B cell (primary cell): ENCODE results near the gene GCN1. TPM values are rescaled to one million over a fixed set of nuclear protein-coding genes. Genes with fewer than 3 reads are reported as not detected.

ENCODE experiments used
- ATAC-seq: fragments of 200-7000 bp; cut with Tn5 transposase; one replicate; pipeline ENCODE4 v1.10.0; 2021; ENCODE audit warnings: low read depth, mild to moderate bottlenecking, moderate number of reproducible peaks, moderate library complexity
- CTCF ChIA-PET: fragments of 350-600 bp; sonication (Branson Sonifier 250); formaldehyde crosslinking; loops from one replicate; lab custom pipeline; 2021; ENCODE audit warnings: antibody characterized with exemption, inconsistent platforms; lab: Charles Lee
- POLR2A ChIA-PET: fragments of 350-600 bp; sonication (Branson Sonifier 250); formaldehyde crosslinking; loops from one replicate; lab custom pipeline; 2021; ENCODE audit warnings: antibody characterized with exemption; lab: Charles Lee
- DNase-seq: peaks from one replicate; pipeline ENCODE4 v3.0.0; 2013
- H2AFZ ChIP-seq: 2 replicates; pipeline ENCODE4 v1.6.1; 2012; ENCODE audit warnings: mild to moderate bottlenecking, low read depth, low read length; ENCODE audit not compliant: insufficient read depth, poor library complexity, severe bottlenecking
- H3K27ac ChIP-seq, 2 donors: 1 replicate in 1 of 2; 2 replicates in 1 of 2; pipeline ENCODE4 v1.5.1; 2012 to 2013; ENCODE audit warnings: low read length in 2 of 2, mild to moderate bottlenecking in 2 of 2, moderate library complexity in 1 of 2
- H3K27me3 ChIP-seq, 4 experiments: fragments of 200-600 bp in 1 of 4; sonication (generic) in 1 of 4; replicated peaks in 1 of 4; 1 replicate in 2 of 4; 2 replicates in 2 of 4; pipeline versions ENCODE4 v1.6.1 to v1.7.0; 2013 to 2016; ENCODE audit warnings: low read length in 3 of 4, mild to moderate bottlenecking in 2 of 4, mixed read lengths in 1 of 4, moderate library complexity in 1 of 4; ENCODE audit not compliant: insufficient read depth in 4 of 4, control insufficient read depth in 3 of 4; ENCODE audit errors: control extremely low read depth in 1 of 4
- H3K36me3 ChIP-seq, 2 experiments: replicated peaks in 1 of 2; 1 replicate in 1 of 2; 2 replicates in 1 of 2; pipeline versions ENCODE4 v1.6.1 to v1.7.1; 2013; ENCODE audit warnings: low read length in 1 of 2; ENCODE audit not compliant: insufficient read depth in 2 of 2, control insufficient read depth in 1 of 2; ENCODE audit errors: control extremely low read depth in 1 of 2, extremely low read depth in 1 of 2
- H3K4me1 ChIP-seq, 2 donors: fragments of 200-600 bp in 1 of 2; sonication (generic) in 1 of 2; 1 replicate in 1 of 2; 2 replicates in 1 of 2; pipeline versions ENCODE4 v1.5.1 to v1.6.1; 2013 to 2017; ENCODE audit warnings: low read length in 2 of 2; ENCODE audit not compliant: control insufficient read depth in 2 of 2, insufficient read depth in 2 of 2
- H3K4me2 ChIP-seq: replicated peaks from 2 replicates; pipeline ENCODE3; 2012; ENCODE audit warnings: mild to moderate bottlenecking, low read depth, low read length; ENCODE audit not compliant: poor library complexity, severe bottlenecking
- H3K4me3 ChIP-seq, 5 experiments: fragments of 200-600 bp in 1 of 5; sonication (generic) in 1 of 5; 1 replicate in 3 of 5; 2 replicates in 2 of 5; pipeline versions ENCODE4 v1.5.1 to v1.7.0; 2011 to 2016; ENCODE audit warnings: low read length in 4 of 5, mild to moderate bottlenecking in 4 of 5, low read depth in 2 of 5, control low read depth in 1 of 5, moderate library complexity in 1 of 5; ENCODE audit not compliant: insufficient read depth in 1 of 5; ENCODE audit errors: control extremely low read depth in 1 of 5, extremely low read depth in 1 of 5
- H3K79me2 ChIP-seq: fragments of 200-600 bp; sonication (generic); one replicate; pipeline ENCODE4 v1.6.0; 2016; ENCODE audit warnings: low read length; ENCODE audit not compliant: control insufficient read depth, insufficient read depth
- H3K9ac ChIP-seq: fragments of 200-600 bp; sonication (generic); 2 replicates; pipeline ENCODE4 v1.6.1; 2017; ENCODE audit warnings: mild to moderate bottlenecking, low read length, moderate library complexity
- H3K9me3 ChIP-seq, 3 donors: one replicate each; pipeline versions ENCODE4 v1.6.1 to v1.7.1; 2013; ENCODE audit warnings: low read length in 2 of 3; ENCODE audit not compliant: control insufficient read depth in 2 of 3, insufficient read depth in 1 of 3; ENCODE audit errors: control extremely low read depth in 1 of 3
- H4K20me1 ChIP-seq: 2 replicates; pipeline ENCODE4 v1.6.0; 2012; ENCODE audit warnings: mild to moderate bottlenecking, low read length; ENCODE audit not compliant: insufficient read depth, control insufficient read depth, poor library complexity, severe bottlenecking
- H3K27ac Mint-ChIP-seq: one replicate; pipeline ENCODE4 v1.8.0; 2021; ENCODE audit warnings: mixed read lengths
- H3K27me3 Mint-ChIP-seq: one replicate; pipeline ENCODE4 v1.8.0; 2021; ENCODE audit warnings: mixed read lengths
- H3K4me1 Mint-ChIP-seq: one replicate; pipeline ENCODE4 v1.8.0; 2021; ENCODE audit warnings: mixed read lengths
- H3K4me3 Mint-ChIP-seq: one replicate; pipeline ENCODE4 v1.8.0; 2021; ENCODE audit warnings: mixed read lengths
- H3K9me3 Mint-ChIP-seq: one replicate; pipeline ENCODE4 v1.8.0; 2022; ENCODE audit warnings: mixed read lengths; ENCODE audit not compliant: insufficient read depth
- EZH2 ChIP-seq: IDR thresholded peaks from 2 replicates; pipeline ENCODE4 v1.6.1; 2012; ENCODE audit warnings: borderline replicate concordance, low read depth, mild to moderate bottlenecking, moderate library complexity, low read length; ENCODE audit not compliant: insufficient read depth, poor library complexity, severe bottlenecking
- WGBS: methylation state at CpG from one replicate; pipeline ENCODE4 v1.1.5; 2013; ENCODE audit warnings: missing lambda C conversion rate; ENCODE audit not compliant: insufficient coverage; 5-methylcytosine and 5-hydroxymethylcytosine counted together
- intact Hi-C: fragments of 100-400 bp; cut with micrococcal nuclease; formaldehyde crosslinking; loops from one replicate; pipeline ENCODE4 v1.10.0; 2022
- polyA plus RNA-seq: library from polyadenylated mRNA; depleted of rRNA; stranded (reverse); fragments of >200 nt; gene quantifications from 2 replicates; pipeline ENCODE4 v1.2.3, GENCODE V29; 2012
- total RNA-seq, 2 donors: library from RNA; stranded (reverse); fragments of 120-200 nt in 1 of 2; gene quantifications; 1 replicate in 1 of 2; 2 replicates in 1 of 2; pipeline versions ENCODE4 v1.2.3 to v1.2.4, GENCODE V29; 2013 to 2022
- TF ChIP-seq, protein P1 (sequence below): fragments of 200-600 bp; IDR thresholded peaks from one replicate; pipeline ENCODE4 v1.8.0; 2022; ENCODE audit warnings: antibody characterized with exemption, mild to moderate bottlenecking

Gene GCN1
- total and polyA plus RNA-seq, 2 donors (not counting 1 experiment from before 2014, with no cell fraction given) = 41.3 to 127 TPM

GRCh38 chr12:120092551-120093335 is 101.8 kb downstream of the GCN1 start:
- no peak overlapping the region for H3K4me3 Mint-ChIP-seq
- CTCF ChIA-PET = interaction anchor here (1.0 kb wide), 1 partner anchor 71 kb away, joined by 3 read pairs; no protein-coding TSS in a partner anchor
- Histone ChIP-seq H3K9ac (no peak overlapping the region), H2AFZ (no peak overlapping the region), H3K36me3 (peaks cover 0 to 26% of the 10 kb centered on the region in 2 experiments), H4K20me1 (peaks cover 32% of the 10 kb centered on the region), H3K27ac (no peak overlapping the region), H3K4me3 (no peak overlapping the region), H3K9me3 (no peaks in the 10 kb centered on the region), H3K4me1 (peaks cover 1 to 3% of the 10 kb centered on the region in 2 donors), H3K4me2 (no peak overlapping the region), H3K27me3 (no peaks in the 10 kb centered on the region), H3K79me2 (peaks cover 9% of the 10 kb centered on the region)
- 96% methylated on average over 22 of the region's 23 CpGs for WGBS
- POLR2A ChIA-PET = interaction anchor here (0.5 kb wide), 1 partner anchor 19 kb away, joined by 3 read pairs; no protein-coding TSS in a partner anchor
- no peaks in the 10 kb centered on the region for H3K27me3 Mint-ChIP-seq
- intact Hi-C loops = no loop called here
- peaks cover 3% of the 10 kb centered on the region for H3K4me1 Mint-ChIP-seq
- no peak for TF ChIP-seq EZH2
- TF ChIP-seq, protein P1, sequence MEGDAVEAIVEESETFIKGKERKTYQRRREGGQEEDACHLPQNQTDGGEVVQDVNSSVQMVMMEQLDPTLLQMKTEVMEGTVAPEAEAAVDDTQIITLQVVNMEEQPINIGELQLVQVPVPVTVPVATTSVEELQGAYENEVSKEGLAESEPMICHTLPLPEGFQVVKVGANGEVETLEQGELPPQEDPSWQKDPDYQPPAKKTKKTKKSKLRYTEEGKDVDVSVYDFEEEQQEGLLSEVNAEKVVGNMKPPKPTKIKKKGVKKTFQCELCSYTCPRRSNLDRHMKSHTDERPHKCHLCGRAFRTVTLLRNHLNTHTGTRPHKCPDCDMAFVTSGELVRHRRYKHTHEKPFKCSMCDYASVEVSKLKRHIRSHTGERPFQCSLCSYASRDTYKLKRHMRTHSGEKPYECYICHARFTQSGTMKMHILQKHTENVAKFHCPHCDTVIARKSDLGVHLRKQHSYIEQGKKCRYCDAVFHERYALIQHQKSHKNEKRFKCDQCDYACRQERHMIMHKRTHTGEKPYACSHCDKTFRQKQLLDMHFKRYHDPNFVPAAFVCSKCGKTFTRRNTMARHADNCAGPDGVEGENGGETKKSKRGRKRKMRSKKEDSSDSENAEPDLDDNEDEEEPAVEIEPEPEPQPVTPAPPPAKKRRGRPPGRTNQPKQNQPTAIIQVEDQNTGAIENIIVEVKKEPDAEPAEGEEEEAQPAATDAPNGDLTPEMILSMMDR = no peak
- no peak overlapping the region for H3K27ac Mint-ChIP-seq
- DNase-seq (no peak), ATAC-seq (no peak)
- no peaks in the 10 kb centered on the region for H3K9me3 Mint-ChIP-seq
